Uterus (tissue), 4 donors: ENCODE measurements around the gene ERVV-1. TPM values are rescaled to one million over a fixed set of nuclear protein-coding genes. Genes with fewer than 3 reads are reported as not detected.

Experiments
- DNase-seq, 2 donors: peaks; one replicate each; pipeline ENCODE4 v3.0.0-alpha.2; 2019 to 2020
- H3K27ac ChIP-seq, 2 donors: fragments of 200-600 bp; sonication (generic); 1 replicate in 1 of 2; 2 replicates in 1 of 2; pipeline ENCODE4 v1.5.1; 2016 to 2018
- H3K27me3 ChIP-seq, 2 donors: fragments of 200-600 bp; sonication (generic); one replicate each; pipeline ENCODE4 v1.5.1; 2018 to 2019; ENCODE audit warnings: control low read depth in 1 of 2
- H3K36me3 ChIP-seq, 2 donors: fragments of 200-600 bp; sonication (generic); one replicate each; pipeline ENCODE4 v1.5.1; 2019; ENCODE audit warnings: control low read depth in 1 of 2
- H3K4me1 ChIP-seq, 2 donors: fragments of 200-600 bp; sonication (generic); one replicate each; pipeline ENCODE4 v1.5.1; 2018 to 2019; ENCODE audit warnings: control low read depth in 1 of 2
- H3K4me3 ChIP-seq, 2 donors: fragments of 200-600 bp; sonication (generic); 1 replicate in 1 of 2; 2 replicates in 1 of 2; pipeline ENCODE4 v1.5.1; 2018 to 2019; ENCODE audit warnings: mild to moderate bottlenecking in 1 of 2
- H3K9me3 ChIP-seq, 2 donors: fragments of 200-600 bp; sonication (generic); one replicate each; pipeline ENCODE4 v1.5.1; 2019; ENCODE audit warnings: control low read depth in 1 of 2
- CTCF ChIP-seq, 4 experiments: fragments of 200-600 bp in 2 of 4; fragments of 450-650 bp in 2 of 4; sonication (generic) in 2 of 4; IDR thresholded peaks; one replicate each; pipeline ENCODE4 v1.5.1; 2016 to 2019; ENCODE audit warnings: antibody characterized with exemption in 4 of 4, mild to moderate bottlenecking in 2 of 4, moderate library complexity in 1 of 4
- POLR2A ChIP-seq, 2 donors: fragments of 450-650 bp; IDR thresholded peaks; one replicate each; pipeline ENCODE4 v1.6.1; 2016; ENCODE audit warnings: antibody characterized with exemption in 2 of 2, mild to moderate bottlenecking in 1 of 2, moderate library complexity in 1 of 2
- intact Hi-C: fragments of 100-400 bp; cut with DNase I; formaldehyde crosslinking; loops from one replicate; pipeline ENCODE4 v1.15.1; 2023; ENCODE audit warnings: low total_unique reads
- total RNA-seq, 4 donors: library from RNA; depleted of rRNA in 3 of 4; stranded (reverse); fragments of >200 nt in 3 of 4; gene quantifications; one replicate each; pipeline versions ENCODE4 v1.1.0 to v1.2.4, GENCODE V29; 2014 to 2023
- donor health status: DM: yes; HTN: yes; CAD: no.

The ERVV-1 gene
- total RNA-seq, 4 donors from 2014 or later = not detected

DNA sequence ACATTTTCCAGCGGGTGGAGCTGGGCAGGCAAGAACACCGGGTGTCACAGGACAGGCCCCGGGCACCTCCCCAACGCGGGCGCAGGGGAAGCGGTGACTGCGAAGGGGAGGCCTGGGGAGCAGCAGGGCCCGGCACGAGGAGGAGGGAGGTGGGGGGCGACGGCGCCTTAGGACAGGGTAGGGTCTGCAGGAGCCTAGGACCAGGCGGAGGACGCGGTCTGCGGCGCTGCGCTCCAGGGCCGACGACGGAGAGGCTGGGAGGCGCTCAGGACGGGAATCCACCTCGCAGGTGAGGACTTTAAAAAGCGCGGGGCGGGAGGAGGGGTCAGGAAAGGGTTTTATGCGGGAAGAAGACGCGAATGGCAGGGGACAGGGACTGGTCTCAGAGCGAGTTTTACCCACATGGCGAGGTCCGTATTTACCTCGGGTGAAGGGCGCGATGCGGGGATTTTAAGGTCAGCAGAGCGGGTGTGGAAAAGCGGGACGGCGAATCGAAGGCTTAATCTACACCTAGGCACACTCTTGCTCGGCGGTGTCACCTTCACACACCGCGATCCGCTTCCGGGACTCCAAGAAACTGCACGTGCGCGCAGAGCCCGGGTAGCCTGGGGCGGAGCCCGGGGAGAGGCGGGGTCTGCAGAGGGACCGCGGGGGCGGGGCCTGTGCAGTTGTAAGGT lies 44.3 kb downstream of the ERVV-1 start:
- DNase-seq = no peak
- H3K4me3 ChIP-seq = no peak overlapping the region
- intact Hi-C loops = no loop called here
- peaks cover 0 to 5% of the 10 kb centered on the region in 2 donors for H3K27me3 ChIP-seq
- H3K9me3 ChIP-seq = peaks cover 0 to 9% of the 10 kb centered on the region in 2 donors
- TF ChIP-seq CTCF (IDR thresholded peaks at IDR 0.05) = no peak
- TF ChIP-seq POLR2A (IDR thresholded peaks at IDR 0.05) = no peak
- H3K36me3 ChIP-seq = no peaks in the 10 kb centered on the region
- H3K27ac ChIP-seq = no peak overlapping the region
- H3K4me1 ChIP-seq = no peaks in the 10 kb centered on the region

Other genes starting within 250 kb of the ERVV-1 start
- gene ZNF600, start 227.1 kb upstream of the ERVV-1 start, total RNA-seq = 10 to 100 TPM in 1 of 4 donors, 1 to 10 TPM in 3; 6.2 to 14.5 (median 8.0) TPM
- gene ZNF28, start 192.3 kb upstream of the ERVV-1 start, total RNA-seq = 10 to 100 TPM in 2 of 4 donors, 1 to 10 TPM in 2; 3.5 to 30.6 (median 12.0) TPM
- 10 to 100 TPM in 3 of 4 donors, 1 to 10 TPM in 1; 4.7 to 92.2 (median 36.0) TPM for gene ZNF468, start 156.3 kb upstream of the ERVV-1 start, total RNA-seq
- 10 to 100 TPM in 3 of 4 donors, 1 to 10 TPM in 1; 3.6 to 67.6 (median 15.2) TPM for gene ZNF320, start 116.3 kb upstream of the ERVV-1 start, total RNA-seq
- 10 to 100 TPM in 1 of 4 donors, 1 to 10 TPM in 2, not detected in 1; 1.5 to 34.4 (median 6.1) TPM for gene ZNF888, start 90.5 kb upstream of the ERVV-1 start, total RNA-seq
- 10 to 100 TPM in 2 of 4 donors, 1 to 10 TPM in 2; 3.1 to 25.4 (median 11.9) TPM for gene ZNF816, start 51.0 kb upstream of the ERVV-1 start, total RNA-seq
- gene ERVV-2, start 30.8 kb downstream of the ERVV-1 start, total RNA-seq = not detected
- 10 to 100 TPM; 10.9 to 75.3 (median 52.1) TPM for gene ZNF160, start 89.5 kb downstream of the ERVV-1 start, total RNA-seq
- 10 to 100 TPM in 2 of 4 donors, 1 to 10 TPM in 2; 9.5 to 27.2 (median 14.7) TPM for gene ZNF415, start 119.0 kb downstream of the ERVV-1 start, total RNA-seq
- gene ZNF347, start 145.1 kb downstream of the ERVV-1 start, total RNA-seq = 10 to 100 TPM; 10.2 to 25.4 (median 16.9) TPM
- 10 to 100 TPM in 1 of 4 donors, 1 to 10 TPM in 2, under 1 TPM in 1; 0.77 to 14.2 (median 4.3) TPM for gene ZNF665, start 179.4 kb downstream of the ERVV-1 start, total RNA-seq
- 10 to 100 TPM in 3 of 4 donors, 1 to 10 TPM in 1; 3.1 to 62.7 (median 23.4) TPM for gene ZNF677, start 241.0 kb downstream of the ERVV-1 start, total RNA-seq
- gene VN1R2, start 244.4 kb downstream of the ERVV-1 start, total RNA-seq = not detected